Mucosa of rectum (tissue), 2 donors: Measurements from ENCODE around the gene NEIL1.
"Not testable (repeated sequence)": the region's sequence is repeated elsewhere in the genome, so short reads cannot be mapped to it uniquely, and the experiment has no call there.

ENCODE experiments used
- H3K27ac ChIP-seq, 2 donors: one replicate each; pipeline ENCODE4 v1.7.0; 2013; ENCODE audit warnings: inconsistent platforms in 2 of 2, low read depth in 2 of 2, low read length in 2 of 2
- H3K27me3 ChIP-seq, 2 donors: one replicate each; pipeline ENCODE4 v1.7.0; 2013; ENCODE audit warnings: low read length in 2 of 2; ENCODE audit not compliant: control insufficient read depth in 2 of 2, insufficient read depth in 2 of 2
- H3K36me3 ChIP-seq, 2 donors: one replicate each; pipeline ENCODE4 v1.7.0; 2013; ENCODE audit warnings: low read length in 2 of 2; ENCODE audit not compliant: control insufficient read depth in 2 of 2, insufficient read depth in 2 of 2
- H3K4me1 ChIP-seq, 2 donors: one replicate each; pipeline ENCODE4 v1.7.0; 2013; ENCODE audit warnings: low read length in 2 of 2, mild to moderate bottlenecking in 1 of 2; ENCODE audit not compliant: control insufficient read depth in 2 of 2, insufficient read depth in 2 of 2
- H3K4me3 ChIP-seq, 2 donors: one replicate each; pipeline ENCODE4 v1.7.0; 2013; ENCODE audit warnings: low read length in 2 of 2
- H3K9ac ChIP-seq, 2 donors: one replicate each; pipeline ENCODE4 v1.7.0; 2013; ENCODE audit warnings: low read length in 2 of 2, low read depth in 1 of 2, mild to moderate bottlenecking in 1 of 2
- H3K9me3 ChIP-seq, 2 donors: one replicate each; pipeline ENCODE4 v1.7.0; 2013; ENCODE audit warnings: low read length in 2 of 2; ENCODE audit not compliant: control insufficient read depth in 2 of 2
- donor health status: healthy.
- donor health status: Normal muscosa, but diverticular disease.

NEIL1 gene

DNA sequence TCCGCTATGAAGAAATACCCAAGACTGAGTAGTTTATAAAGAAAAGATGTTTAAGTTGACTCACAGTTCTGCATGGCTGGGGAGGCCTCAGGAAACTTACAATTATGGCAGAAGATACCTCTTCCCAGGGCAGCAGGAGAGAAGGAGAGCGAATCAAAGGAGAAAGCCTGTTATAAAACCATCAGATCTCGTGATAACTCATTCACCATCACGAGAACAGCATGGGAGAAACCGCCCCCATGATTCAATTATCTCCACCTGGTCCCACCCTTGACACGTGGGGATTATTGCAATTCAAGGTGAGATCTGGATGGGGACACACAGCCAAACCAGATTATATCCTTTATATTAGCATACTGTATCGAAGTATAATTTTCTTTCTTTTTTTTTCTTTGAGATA lies 14.7 kb upstream of the NEIL1 start:
- H3K27ac ChIP-seq, H3K36me3 ChIP-seq, H3K4me3 ChIP-seq, H3K9me3 ChIP-seq, H3K9ac ChIP-seq, H3K27me3 ChIP-seq: not testable (repeated sequence)
- peaks cover 8 to 15% of the 10 kb centered on the region in 2 donors for H3K4me1 ChIP-seq

DNA sequence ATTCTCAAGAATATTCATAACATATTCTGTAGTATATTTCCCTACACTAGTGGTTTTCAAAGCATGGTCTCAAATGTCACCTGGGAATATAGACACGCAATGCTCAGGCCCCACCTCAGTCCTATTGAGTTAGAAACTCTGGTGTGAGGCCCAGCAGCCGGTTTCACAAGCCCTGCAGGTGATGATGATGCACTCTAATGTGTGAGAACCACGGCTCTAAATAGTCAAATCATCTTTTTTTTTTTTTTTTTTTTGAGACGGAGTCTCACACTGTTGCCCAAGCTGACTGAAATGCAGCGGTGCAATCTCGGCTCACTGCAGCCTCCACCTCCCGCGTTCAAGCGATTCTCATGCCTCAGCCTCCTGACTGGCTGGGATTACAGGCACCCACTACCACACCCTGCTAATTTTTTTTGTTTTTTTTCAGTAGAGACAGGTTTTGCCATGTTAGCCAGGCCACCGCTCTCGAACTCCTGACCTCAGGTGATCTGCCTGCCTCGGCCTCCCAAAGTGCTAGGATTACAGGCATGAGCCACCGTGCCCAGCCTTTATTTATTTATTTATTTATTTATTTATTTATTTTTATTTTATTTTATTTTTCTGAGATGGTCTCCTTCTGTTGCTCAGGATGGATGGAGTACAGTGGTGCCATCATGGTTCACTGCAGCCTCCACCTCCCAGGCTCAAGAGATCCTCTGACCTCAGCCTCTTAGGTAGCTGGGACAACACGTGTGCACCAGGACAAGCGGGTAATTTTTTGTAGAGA lies 13.0 kb upstream of the NEIL1 start:
- not testable (repeated sequence) for H3K27me3 ChIP-seq, H3K4me3 ChIP-seq, H3K27ac ChIP-seq, H3K36me3 ChIP-seq, H3K9ac ChIP-seq, H3K9me3 ChIP-seq
- peaks cover 8 to 15% of the 10 kb centered on the region in 2 donors for H3K4me1 ChIP-seq

DNA sequence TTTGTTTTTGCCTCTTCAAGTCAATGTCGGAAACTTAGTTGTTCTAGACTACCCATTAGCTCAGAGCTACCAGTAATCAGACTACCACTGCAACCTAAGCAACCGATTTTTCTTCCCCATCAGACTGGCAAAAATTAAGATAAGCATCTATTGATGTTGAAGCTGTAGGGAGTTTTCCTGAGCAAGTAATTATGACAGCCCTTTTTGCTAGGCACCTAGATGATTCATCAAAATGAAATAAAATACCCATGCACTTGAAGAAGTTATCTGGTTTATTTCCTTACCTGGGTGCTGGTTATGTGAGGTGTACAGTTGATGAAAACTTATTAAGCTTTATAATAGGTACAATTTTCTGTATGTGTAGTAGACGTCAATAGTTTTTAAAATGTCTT lies 11.5 kb upstream of the NEIL1 start:
- Histone ChIP-seq H3K9ac (peak overlapping the region; percentile 73 to 75), H3K4me1 (peaks cover 8 to 15% of the 10 kb centered on the region in 2 donors), H3K27ac (no peak overlapping the region), H3K4me3 (peak overlapping the region; percentile 73 to 85), H3K36me3 (peaks cover 0 to 9% of the 10 kb centered on the region in 2 donors), H3K27me3 (no peaks in the 10 kb centered on the region), H3K9me3 (no peaks in the 10 kb centered on the region)

DNA sequence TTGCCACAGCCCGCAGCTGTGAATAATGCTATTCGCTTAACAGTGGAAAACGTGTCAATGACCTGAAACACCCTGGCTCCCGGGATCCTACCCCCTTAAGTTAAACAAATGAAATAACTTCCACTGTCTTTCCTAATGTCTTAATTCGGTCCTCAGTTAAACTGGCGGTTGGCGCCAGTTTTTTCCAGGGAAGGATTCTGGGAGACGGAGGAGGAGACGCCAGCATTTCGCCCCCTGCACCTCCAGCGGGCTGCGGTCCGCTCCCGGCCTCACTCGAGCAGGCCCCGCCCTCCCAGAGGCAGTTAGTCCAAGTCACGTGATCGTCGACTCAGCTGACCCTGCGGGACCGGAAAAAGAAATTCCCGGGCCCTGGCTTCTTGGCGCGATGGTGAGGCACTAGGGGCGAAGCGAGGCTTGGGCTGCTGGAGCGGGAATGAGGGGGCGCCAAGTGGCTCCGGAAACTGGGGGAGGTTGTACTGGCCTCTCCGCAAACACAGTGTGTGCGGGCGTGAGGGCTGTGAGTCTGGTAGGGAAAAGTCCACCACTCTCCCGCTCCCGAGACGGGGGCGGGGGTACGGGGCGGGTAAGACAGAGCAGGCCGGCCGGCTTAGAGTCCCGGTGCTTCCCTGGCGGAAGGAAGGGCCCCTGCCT lies 11.0 kb upstream of the NEIL1 start, which contains the start of gene COMMD4:
COMMD4 (plus strand) TSS at position 359 of the 651 bp plus-strand sequence; CDS start at position 386, 27 bp downstream.
- Histone ChIP-seq H3K4me1 (peaks cover 8 to 15% of the 10 kb centered on the region in 2 donors), H3K4me3 (peak within 1 kb of the TSS; percentile 73 to 85), H3K27me3 (no peaks in the 10 kb centered on the region), H3K9me3 (no peaks in the 10 kb centered on the region), H3K36me3 (peaks cover 0 to 9% of the 10 kb centered on the region in 2 donors), H3K9ac (peak within 1 kb of the TSS; percentile 73 to 75), H3K27ac (peak within 1 kb of the TSS in 1 of 2 donors; percentile 9)

DNA sequence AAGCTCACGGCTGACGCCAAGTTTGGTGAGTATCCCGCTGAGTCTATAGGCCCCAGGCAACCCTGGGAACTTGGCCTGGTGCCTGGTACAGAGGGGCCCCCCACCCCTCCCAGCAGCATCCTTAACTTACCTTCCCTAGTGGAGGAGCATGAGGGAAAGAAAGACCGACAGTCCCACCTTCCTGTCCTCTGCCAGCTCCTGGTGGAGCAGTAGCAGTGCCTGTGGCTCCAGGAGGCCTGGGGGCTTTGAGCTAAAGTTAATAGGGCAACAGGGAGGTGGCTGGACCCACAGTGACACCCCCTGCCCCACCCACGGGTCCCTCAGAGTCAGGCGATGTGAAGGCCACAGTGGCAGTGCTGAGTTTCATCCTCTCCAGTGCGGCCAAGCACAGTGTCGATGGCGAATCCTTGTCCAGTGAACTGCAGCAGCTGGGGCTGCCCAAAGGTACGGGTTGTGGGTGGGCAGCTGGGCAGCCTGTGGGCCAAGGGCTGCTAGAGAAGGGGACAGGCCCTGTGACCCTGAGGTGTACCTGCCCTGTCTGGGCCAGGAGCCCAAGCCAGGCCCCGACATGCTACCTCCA lies 8.1 kb upstream of the NEIL1 start:
- no peaks in the 10 kb centered on the region for H3K27me3 ChIP-seq
- peaks cover 0 to 15% of the 10 kb centered on the region in 2 donors for H3K36me3 ChIP-seq
- peaks cover 8 to 15% of the 10 kb centered on the region in 2 donors for H3K4me1 ChIP-seq
- H3K4me3 ChIP-seq: no peak overlapping the region
- no peak overlapping the region for H3K9ac ChIP-seq
- H3K9me3 ChIP-seq: no peaks in the 10 kb centered on the region
- no peak overlapping the region for H3K27ac ChIP-seq

DNA sequence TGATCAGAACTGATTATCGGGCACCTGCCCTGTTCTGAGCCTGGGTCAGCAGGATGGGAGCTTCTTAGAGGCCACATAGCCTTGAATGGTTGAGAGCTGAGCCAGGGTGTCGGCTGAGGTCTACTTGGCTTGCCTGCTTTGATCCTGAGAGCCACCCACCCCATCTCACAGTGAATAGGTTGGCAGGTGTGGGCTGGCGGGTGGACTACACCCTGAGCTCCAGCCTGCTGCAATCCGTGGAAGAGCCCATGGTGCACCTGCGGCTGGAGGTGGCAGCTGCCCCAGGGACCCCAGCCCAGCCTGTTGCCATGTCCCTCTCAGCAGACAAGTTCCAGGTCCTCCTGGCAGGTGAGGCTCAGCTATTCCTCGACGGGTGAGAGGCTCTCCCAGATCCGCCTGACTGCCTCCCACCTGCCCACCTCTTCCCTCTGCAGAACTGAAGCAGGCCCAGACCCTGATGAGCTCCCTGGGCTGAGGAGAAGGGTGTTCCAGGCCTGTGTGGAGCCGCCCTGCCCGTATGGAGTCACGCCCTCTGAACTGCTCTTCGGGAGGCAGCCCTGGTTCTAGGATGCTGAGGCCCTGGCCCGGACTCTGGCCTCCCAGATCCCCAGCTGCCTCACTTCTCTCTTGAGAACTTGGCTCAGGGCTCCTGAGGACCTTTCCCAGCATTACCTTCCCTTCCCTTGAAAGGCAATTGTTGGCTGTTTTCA lies 7.2 kb upstream of the NEIL1 start:
- no peaks in the 10 kb centered on the region for H3K9me3 ChIP-seq
- H3K9ac ChIP-seq: no peak overlapping the region
- H3K4me1 ChIP-seq: peaks cover 8 to 15% of the 10 kb centered on the region in 2 donors
- no peak overlapping the region for H3K4me3 ChIP-seq
- no peak overlapping the region for H3K27ac ChIP-seq
- H3K27me3 ChIP-seq: no peaks in the 10 kb centered on the region
- H3K36me3 ChIP-seq: peaks cover 0 to 15% of the 10 kb centered on the region in 2 donors

DNA sequence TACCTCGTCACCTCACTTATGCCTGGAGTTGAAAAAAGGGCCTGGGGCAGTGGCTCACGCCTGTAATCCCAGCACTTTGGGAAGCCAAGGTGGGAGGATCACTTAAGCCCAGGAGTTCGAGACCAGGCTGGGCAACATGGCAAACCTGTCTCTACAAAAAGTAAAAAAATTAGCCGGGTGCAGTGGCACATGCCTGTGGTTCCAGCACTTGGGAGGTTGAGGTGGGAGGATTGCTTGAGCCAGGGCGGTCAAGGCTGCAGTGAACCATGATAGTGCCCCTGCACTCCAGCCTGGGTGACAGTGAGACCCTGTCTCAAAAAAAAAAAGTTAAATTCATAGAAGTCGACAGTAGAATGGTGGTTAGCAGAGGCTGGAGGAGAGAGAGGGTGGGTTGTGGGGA lies 4.6 kb upstream of the NEIL1 start:
- Histone ChIP-seq H3K27ac (no peak overlapping the region), H3K9me3 (no peaks in the 10 kb centered on the region)

DNA sequence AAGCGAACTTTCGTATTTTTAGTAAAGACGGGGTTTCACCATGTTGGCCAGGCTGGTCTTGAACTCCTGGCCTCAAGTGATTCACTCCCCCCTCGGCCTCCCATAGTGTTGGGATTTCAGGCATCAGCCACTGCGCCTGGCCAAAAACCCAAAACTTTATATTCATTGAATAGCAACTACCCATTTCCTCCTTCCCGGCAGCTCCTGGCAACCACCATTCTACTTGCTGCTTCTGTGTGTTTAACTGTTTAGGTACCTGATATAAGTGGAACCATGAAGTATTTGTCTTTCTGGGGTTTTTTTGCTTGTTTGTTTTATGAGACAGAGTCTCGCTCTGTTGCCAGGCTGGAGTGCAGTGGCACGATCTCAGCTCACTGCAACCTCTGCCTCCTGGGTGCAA lies 2.9 kb upstream of the NEIL1 start:
- H3K9me3 ChIP-seq, H3K27ac ChIP-seq, H3K4me3 ChIP-seq, H3K27me3 ChIP-seq, H3K9ac ChIP-seq: not testable (repeated sequence)
- H3K4me1 ChIP-seq: peaks cover 7 to 11% of the 10 kb centered on the region in 2 donors
- peaks cover 0 to 10% of the 10 kb centered on the region in 2 donors for H3K36me3 ChIP-seq

More for the DNA sequence above, 4.6 kb upstream of the NEIL1 start:
- Histone ChIP-seq H3K4me1 (peaks cover 0 to 6% of the 10 kb centered on the region in 2 donors), H3K9ac (no peak overlapping the region), H3K4me3 (no peak overlapping the region), H3K27me3 (no peaks in the 10 kb centered on the region), H3K36me3 (peaks cover 0 to 15% of the 10 kb centered on the region in 2 donors)

DNA sequence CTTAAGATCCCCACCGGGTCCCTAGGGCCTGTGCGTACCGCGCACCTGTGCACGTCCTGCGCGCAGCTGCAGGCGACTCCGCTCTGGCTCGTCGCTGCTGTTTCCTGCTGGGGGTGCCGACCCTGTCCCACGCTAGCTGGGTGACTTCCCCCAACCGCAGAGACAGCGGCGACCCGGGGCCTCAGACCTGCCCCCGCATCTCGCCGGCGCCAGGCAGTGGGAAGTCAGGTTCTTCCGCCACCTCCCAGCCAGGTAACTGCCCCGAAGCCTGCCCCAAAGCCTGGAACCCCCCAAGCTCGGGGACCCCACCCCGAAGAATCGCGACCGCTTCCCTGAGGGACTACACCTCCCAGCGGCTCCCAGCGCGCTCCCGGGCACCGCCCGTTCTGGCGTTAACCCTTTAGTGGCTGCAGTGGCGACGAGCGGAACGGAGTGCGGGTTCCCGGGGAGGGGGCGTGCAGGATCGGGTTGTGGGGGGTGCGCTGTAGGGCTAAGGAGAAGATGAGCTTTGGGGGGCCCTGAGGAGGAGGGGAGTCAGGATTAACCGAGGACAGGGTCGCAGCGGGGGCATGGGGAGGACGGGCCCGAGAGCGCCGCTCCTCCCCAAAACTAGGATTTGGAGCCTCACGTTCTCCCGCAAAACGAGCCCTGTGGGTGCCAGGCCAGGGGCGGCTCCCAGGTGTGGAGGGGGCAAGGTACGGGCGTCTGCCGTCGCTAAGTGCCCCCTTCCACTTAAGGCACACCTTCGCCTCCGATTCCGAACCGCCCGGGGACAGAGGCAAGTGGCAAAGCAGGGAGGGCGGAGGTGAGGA lies 589 bp downstream of the NEIL1 start:
- peaks cover 9 to 13% of the 10 kb centered on the region in 2 donors for H3K4me1 ChIP-seq
- no peaks in the 10 kb centered on the region for H3K36me3 ChIP-seq
- peak overlapping the region; percentile 73 to 89 for H3K4me3 ChIP-seq
- H3K27me3 ChIP-seq: no peaks in the 10 kb centered on the region
- H3K9me3 ChIP-seq: no peaks in the 10 kb centered on the region
- peak overlapping the region; percentile 44 to 74 for H3K27ac ChIP-seq
- peak overlapping the region; percentile 83 to 88 for H3K9ac ChIP-seq
